HG02610 (cell line): ENCODE measurements around the gene SYNGR4.
"Not testable (repeated sequence)": the region's sequence is repeated elsewhere in the genome, so short reads cannot be mapped to it uniquely, and the experiment has no call there.

Experiments used
- ATAC-seq: cut with Tn5 transposase; IDR thresholded peaks from one replicate; pipeline ENCODE4 v1.9.1; 2021; ENCODE audit warnings: mild to moderate bottlenecking, moderate library complexity; ENCODE audit not compliant: unreplicated experiment

Gene SYNGR4

GRCh38 chr19:48370955-48371354 is 6.8 kb downstream of the SYNGR4 start:
- ATAC-seq = no peak

- no peak for ATAC-seq
Observed at GRCh38 chr19:48371367-48371766, 7.2 kb downstream of the SYNGR4 start.

GRCh38 chr19:48371771-48372170 is 7.6 kb downstream of the SYNGR4 start:
- ATAC-seq = not testable (repeated sequence)

GRCh38 chr19:48372904-48373303 is 8.7 kb downstream of the SYNGR4 start:
- ATAC-seq = no peak

- ATAC-seq = no peak
Observed at GRCh38 chr19:48373567-48373966, 9.4 kb downstream of the SYNGR4 start.

- no peak for ATAC-seq
Observed at GRCh38 chr19:48378194-48378570, 14.0 kb downstream of the SYNGR4 start.

- ATAC-seq = no peak
Observed at GRCh38 chr19:48379058-48379457, 14.9 kb downstream of the SYNGR4 start.

GRCh38 chr19:48381178-48381950 is 17.2 kb downstream of the SYNGR4 start:
- no peak for ATAC-seq

- no peak for ATAC-seq
Observed at GRCh38 chr19:48382286-48382685, 18.1 kb downstream of the SYNGR4 start.

- no peak for ATAC-seq
Observed at GRCh38 chr19:48385461-48386087, 21.4 kb downstream of the SYNGR4 start.

GRCh38 chr19:48386981-48387380 is 22.8 kb downstream of the SYNGR4 start:
- no peak for ATAC-seq

- ATAC-seq = no peak
Observed at GRCh38 chr19:48390188-48391099, 26.3 kb downstream of the SYNGR4 start.

- ATAC-seq = peak; percentile 81
Observed at GRCh38 chr19:48391100-48392005, 27.2 kb downstream of the SYNGR4 start, which contains the start of gene KDELR1. TSS of gene KDELR1 (minus strand) at chr19:48391551. CDS start at chr19:48391358, 193 bp downstream.

- ATAC-seq = not testable (repeated sequence)
Observed at GRCh38 chr19:48392006-48392344, 27.8 kb downstream of the SYNGR4 start.

- no peak for ATAC-seq
Observed at GRCh38 chr19:48392860-48393558, 28.8 kb downstream of the SYNGR4 start.

GRCh38 chr19:48393559-48394330 is 29.6 kb downstream of the SYNGR4 start, which contains the start of gene GRIN2D:
TSS of gene GRIN2D (plus strand) at chr19:48393668. CDS start at chr19:48398393, 4,725 bp downstream.
- no peak for ATAC-seq

GRCh38 chr19:48394331-48395169 is 30.4 kb downstream of the SYNGR4 start:
- no peak for ATAC-seq

- ATAC-seq = no peak
Observed at GRCh38 chr19:48395170-48395455, 30.9 kb downstream of the SYNGR4 start.
